Measurements from ENCODE around the gene SHISA6. TPM values are rescaled to one million over a fixed set of nuclear protein-coding genes. Genes with fewer than 3 reads are reported as not detected.

Gene SHISA6
- total RNA-seq, 1 donor from 2014 or later: 1.4 TPM

- TF ChIP-seq CTCF (conservative IDR thresholded peaks at IDR 0.05): no peak
- no peaks in the 10 kb centered on the region for H3K9me3 Mint-ChIP-seq
- H3K27me3 Mint-ChIP-seq (ENCODE audit: low read depth): peaks cover 63% of the 10 kb centered on the region
These were observed 4.2 kb downstream of the SHISA6 start for GRCh38 chr17:11245187-11245586.

GRCh38 chr17:11245791-11246190 lies 4.8 kb downstream of the SHISA6 start:
- peaks cover 15% of the 10 kb centered on the region for H3K4me1 Mint-ChIP-seq
- H3K27ac Mint-ChIP-seq (ENCODE audit: unreplicated experiment): no peak overlapping the region

More at GRCh38 chr17:11245187-11245586, 4.2 kb downstream of the SHISA6 start:
- Mint-ChIP-seq H3K36me3 (ENCODE audit: low read depth) (no peaks in the 10 kb centered on the region), H3K27ac (ENCODE audit: unreplicated experiment) (no peak overlapping the region), H3K4me1 (peaks cover 15% of the 10 kb centered on the region), H3K4me3 (peak overlapping the region; percentile 18)
- no peak for DNase-seq (ENCODE audit: low read depth, low spot score)

GRCh38 chr17:11250161-11250560 lies 9.1 kb downstream of the SHISA6 start:
- TF ChIP-seq CTCF (conservative IDR thresholded peaks at IDR 0.05): no peak
- DNase-seq (ENCODE audit: low read depth, low spot score): no peak
- no peak overlapping the region for H3K4me3 Mint-ChIP-seq
- H3K4me1 Mint-ChIP-seq: peaks cover 7% of the 10 kb centered on the region
- H3K27ac Mint-ChIP-seq (ENCODE audit: unreplicated experiment): no peak overlapping the region
- H3K9me3 Mint-ChIP-seq: no peaks in the 10 kb centered on the region
- H3K36me3 Mint-ChIP-seq (ENCODE audit: low read depth): no peaks in the 10 kb centered on the region
- peaks cover 54% of the 10 kb centered on the region for H3K27me3 Mint-ChIP-seq (ENCODE audit: low read depth)

More at GRCh38 chr17:11245791-11246190, 4.8 kb downstream of the SHISA6 start:
- Mint-ChIP-seq H3K4me3 (no peak overlapping the region), H3K36me3 (ENCODE audit: low read depth) (no peaks in the 10 kb centered on the region), H3K27me3 (ENCODE audit: low read depth) (peaks cover 63% of the 10 kb centered on the region), H3K9me3 (no peaks in the 10 kb centered on the region)
- no peak for DNase-seq (ENCODE audit: low read depth, low spot score)
- TF ChIP-seq CTCF (conservative IDR thresholded peaks at IDR 0.05): no peak

- Mint-ChIP-seq H3K36me3 (ENCODE audit: low read depth) (no peaks in the 10 kb centered on the region), H3K9me3 (no peaks in the 10 kb centered on the region), H3K27ac (ENCODE audit: unreplicated experiment) (no peak overlapping the region)
These were observed 10.6 kb downstream of the SHISA6 start for GRCh38 chr17:11251561-11252107.

GRCh38 chr17:11252146-11252545 lies 11.1 kb downstream of the SHISA6 start:
- no peak for TF ChIP-seq CTCF (conservative IDR thresholded peaks at IDR 0.05)
- H3K4me3 Mint-ChIP-seq: no peak overlapping the region
- peaks cover 46% of the 10 kb centered on the region for H3K27me3 Mint-ChIP-seq (ENCODE audit: low read depth)
- peaks cover 9% of the 10 kb centered on the region for H3K4me1 Mint-ChIP-seq
- H3K27ac Mint-ChIP-seq (ENCODE audit: unreplicated experiment): no peak overlapping the region
- H3K9me3 Mint-ChIP-seq: no peaks in the 10 kb centered on the region
- no peaks in the 10 kb centered on the region for H3K36me3 Mint-ChIP-seq (ENCODE audit: low read depth)
- no peak for DNase-seq (ENCODE audit: low read depth, low spot score)

More at GRCh38 chr17:11251561-11252107, 10.6 kb downstream of the SHISA6 start:
- Mint-ChIP-seq H3K4me1 (peaks cover 9% of the 10 kb centered on the region), H3K4me3 (no peak overlapping the region), H3K27me3 (ENCODE audit: low read depth) (peaks cover 46% of the 10 kb centered on the region)
- DNase-seq (ENCODE audit: low read depth, low spot score): no peak
- no peak for TF ChIP-seq CTCF (conservative IDR thresholded peaks at IDR 0.05)
